Testis (tissue), 3 donors: Measurements from ENCODE around the gene IGSF11. TPM values are rescaled to one million over a fixed set of nuclear protein-coding genes. Genes with fewer than 3 reads are reported as not detected.

Experiments used
- DNase-seq: peaks from one replicate; pipeline ENCODE4 v3.0.0-alpha.2; 2019
- H3K27ac ChIP-seq, 2 donors: fragments of 200-600 bp; sonication (generic); one replicate each; pipeline ENCODE4 v1.5.1; 2019
- H3K27me3 ChIP-seq: fragments of 200-600 bp; sonication (generic); one replicate; pipeline ENCODE4 v1.5.1; 2019
- H3K36me3 ChIP-seq: fragments of 200-600 bp; sonication (generic); one replicate; pipeline ENCODE4 v1.5.1; 2017; ENCODE audit warnings: low read depth; ENCODE audit errors: missing control alignments
- H3K4me1 ChIP-seq: fragments of 200-600 bp; sonication (generic); one replicate; pipeline ENCODE4 v1.5.1; 2019
- H3K4me3 ChIP-seq, 2 donors: fragments of 200-600 bp; sonication (generic); one replicate each; pipeline ENCODE4 v1.5.1; 2017 to 2019
- H3K9me3 ChIP-seq: fragments of 200-600 bp; sonication (generic); one replicate; pipeline ENCODE4 v1.5.1; 2017
- POLR2A ChIP-seq: fragments of 450-650 bp; IDR thresholded peaks from one replicate; pipeline ENCODE4 v1.6.1; 2017; ENCODE audit warnings: antibody characterized with exemption, mild to moderate bottlenecking, moderate library complexity
- WGBS, 2 donors: methylation state at CpG; one replicate each; pipeline ENCODE4 v1.1.5; 2018; 5-methylcytosine and 5-hydroxymethylcytosine counted together
- intact Hi-C: fragments of 100-400 bp; cut with DNase I; formaldehyde crosslinking; loops from one replicate; pipeline ENCODE4 v1.15.1; 2023; ENCODE audit warnings: low total_unique reads
- polyA plus RNA-seq: library from polyadenylated mRNA; stranded (reverse); fragments of 350-450 nt; fragmentation: Illumina TruSeq; extraction: RNeasy Lipid Tissue Mini Kit (QIAGEN cat#74804); gene quantifications from one replicate; pipeline ENCODE4 v1.2.3, GENCODE V29; 2014; ENCODE audit warnings: low read depth, low replicate concordance; ENCODE audit not compliant: insufficient read depth
- total RNA-seq, 2 donors: library from RNA; depleted of rRNA; stranded (reverse); fragments of >200 nt; gene quantifications; one replicate each; pipeline ENCODE4 v1.2.3, GENCODE V29; 2016
- TF ChIP-seq, protein P1 (sequence below), 3 experiments: fragments of 450-650 bp in 2 of 3; fragments of 200-600 bp in 1 of 3; sonication (generic) in 1 of 3; IDR thresholded peaks; one replicate each; pipeline ENCODE4 v1.5.1; 2016 to 2019; ENCODE audit warnings: antibody characterized with exemption in 3 of 3, mild to moderate bottlenecking in 2 of 3, moderate library complexity in 1 of 3

The IGSF11 gene
- total and polyA plus RNA-seq, 3 donors from 2014 or later: 80.0 to 105 (median 99.1) TPM

DNA sequence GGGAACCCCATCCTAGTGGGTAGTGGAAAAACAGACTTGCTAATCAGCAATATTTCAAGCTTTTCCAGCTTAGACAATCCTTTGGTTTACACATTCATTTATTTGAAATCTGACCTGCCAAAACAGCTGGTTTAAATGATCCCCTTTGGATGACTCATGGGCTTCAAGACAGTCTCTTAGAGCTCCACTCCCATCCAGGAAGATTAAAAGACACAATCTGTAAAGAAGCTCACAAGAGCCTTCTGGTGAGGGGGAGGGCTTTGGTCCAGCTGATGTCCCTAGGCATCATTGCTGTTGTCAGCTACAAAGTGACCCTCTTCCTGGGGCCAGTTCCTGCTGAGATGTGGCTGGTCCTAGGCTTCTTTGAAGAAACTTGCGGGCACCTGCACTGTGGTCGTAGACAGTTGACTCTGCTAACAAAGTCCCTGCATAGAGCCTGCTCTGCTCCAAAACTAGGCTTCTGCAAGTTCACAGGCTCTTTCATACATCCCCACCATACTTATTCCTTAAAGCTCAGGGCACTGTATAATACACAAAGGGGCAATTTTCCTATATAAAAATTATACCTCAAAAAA is 73.7 kb downstream of the IGSF11 start:
- Histone ChIP-seq H3K27me3 (no peaks in the 10 kb centered on the region), H3K36me3 (no peaks in the 10 kb centered on the region), H3K9me3 (no peaks in the 10 kb centered on the region), H3K27ac (no peak overlapping the region), H3K4me3 (no peak overlapping the region), H3K4me1 (no peaks in the 10 kb centered on the region)
- WGBS, 2 donors: 92 to 100% methylated on average over 2 of the region's 2 CpGs
- DNase-seq: no peak
- intact Hi-C loops: no loop called here
- no peak for TF ChIP-seq POLR2A
- TF ChIP-seq, protein P1, sequence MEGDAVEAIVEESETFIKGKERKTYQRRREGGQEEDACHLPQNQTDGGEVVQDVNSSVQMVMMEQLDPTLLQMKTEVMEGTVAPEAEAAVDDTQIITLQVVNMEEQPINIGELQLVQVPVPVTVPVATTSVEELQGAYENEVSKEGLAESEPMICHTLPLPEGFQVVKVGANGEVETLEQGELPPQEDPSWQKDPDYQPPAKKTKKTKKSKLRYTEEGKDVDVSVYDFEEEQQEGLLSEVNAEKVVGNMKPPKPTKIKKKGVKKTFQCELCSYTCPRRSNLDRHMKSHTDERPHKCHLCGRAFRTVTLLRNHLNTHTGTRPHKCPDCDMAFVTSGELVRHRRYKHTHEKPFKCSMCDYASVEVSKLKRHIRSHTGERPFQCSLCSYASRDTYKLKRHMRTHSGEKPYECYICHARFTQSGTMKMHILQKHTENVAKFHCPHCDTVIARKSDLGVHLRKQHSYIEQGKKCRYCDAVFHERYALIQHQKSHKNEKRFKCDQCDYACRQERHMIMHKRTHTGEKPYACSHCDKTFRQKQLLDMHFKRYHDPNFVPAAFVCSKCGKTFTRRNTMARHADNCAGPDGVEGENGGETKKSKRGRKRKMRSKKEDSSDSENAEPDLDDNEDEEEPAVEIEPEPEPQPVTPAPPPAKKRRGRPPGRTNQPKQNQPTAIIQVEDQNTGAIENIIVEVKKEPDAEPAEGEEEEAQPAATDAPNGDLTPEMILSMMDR (IDR thresholded peaks at IDR 0.05): no peak

DNA sequence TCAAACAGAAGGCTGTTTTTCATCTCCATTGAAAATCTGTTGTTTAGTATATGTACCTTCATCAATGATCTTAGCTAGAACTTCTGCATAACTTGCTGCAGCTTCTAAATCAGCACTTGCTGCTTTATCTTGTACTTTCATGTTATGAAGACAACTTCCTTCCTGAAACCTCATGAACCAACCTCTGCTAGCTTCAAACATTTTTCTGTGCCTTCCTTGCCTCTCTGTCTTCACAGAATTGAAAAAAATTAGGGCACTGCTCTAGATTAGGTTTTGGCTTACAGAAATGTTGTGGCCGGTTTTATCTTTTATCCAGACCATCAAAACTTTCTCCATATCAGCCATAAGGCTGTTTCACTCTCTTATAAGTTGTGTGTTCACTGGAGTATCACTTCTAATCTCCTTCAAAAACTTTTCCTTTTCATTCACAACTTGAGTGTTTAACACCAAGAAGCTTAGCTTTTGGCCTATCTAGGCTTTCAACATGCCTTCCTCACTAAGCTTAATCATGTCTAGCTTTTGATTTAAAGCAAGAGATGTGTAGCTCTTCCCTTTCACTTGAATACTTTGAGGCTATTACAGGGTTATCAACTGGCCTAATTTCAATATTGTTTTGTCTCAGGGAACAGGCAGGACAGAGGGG is 78.6 kb downstream of the IGSF11 start:
- no peak for DNase-seq
- intact Hi-C loops: no loop called here
- Histone ChIP-seq H3K4me3 (no peak overlapping the region), H3K36me3 (no peaks in the 10 kb centered on the region), H3K9me3 (no peaks in the 10 kb centered on the region), H3K27me3 (no peaks in the 10 kb centered on the region), H3K4me1 (no peaks in the 10 kb centered on the region), H3K27ac (no peak overlapping the region)
- TF ChIP-seq, protein P1 (IDR thresholded peaks at IDR 0.05): no peak
- TF ChIP-seq POLR2A: no peak
- WGBS, 2 donors: 66 to 89% methylated on average over 1 of the region's 1 CpG

DNA sequence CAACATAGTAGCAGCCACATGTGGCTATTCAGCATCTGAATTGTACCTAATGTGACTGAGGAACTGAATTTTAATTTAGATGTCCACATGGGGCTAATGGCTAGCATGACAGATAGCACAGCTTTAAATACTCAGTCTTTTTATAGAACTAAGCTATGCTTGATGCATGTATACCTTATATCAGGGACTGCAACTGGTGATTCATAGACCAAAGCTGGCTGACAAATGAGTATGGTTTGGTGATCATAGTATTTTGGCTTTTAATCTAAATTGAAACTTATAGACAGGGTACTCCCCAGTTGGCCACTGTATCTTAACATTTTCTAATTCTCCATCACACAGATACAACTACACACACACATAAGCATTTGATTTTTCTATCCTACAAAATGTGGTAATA is 83.6 kb downstream of the IGSF11 start:
- no peak for TF ChIP-seq POLR2A
- TF ChIP-seq, protein P1 (IDR thresholded peaks at IDR 0.05): no peak
- DNase-seq: no peak
- Histone ChIP-seq H3K4me3 (no peak overlapping the region), H3K36me3 (no peaks in the 10 kb centered on the region), H3K9me3 (no peaks in the 10 kb centered on the region), H3K27me3 (no peaks in the 10 kb centered on the region), H3K4me1 (no peaks in the 10 kb centered on the region), H3K27ac (no peak overlapping the region)
- intact Hi-C loops: no loop called here

DNA sequence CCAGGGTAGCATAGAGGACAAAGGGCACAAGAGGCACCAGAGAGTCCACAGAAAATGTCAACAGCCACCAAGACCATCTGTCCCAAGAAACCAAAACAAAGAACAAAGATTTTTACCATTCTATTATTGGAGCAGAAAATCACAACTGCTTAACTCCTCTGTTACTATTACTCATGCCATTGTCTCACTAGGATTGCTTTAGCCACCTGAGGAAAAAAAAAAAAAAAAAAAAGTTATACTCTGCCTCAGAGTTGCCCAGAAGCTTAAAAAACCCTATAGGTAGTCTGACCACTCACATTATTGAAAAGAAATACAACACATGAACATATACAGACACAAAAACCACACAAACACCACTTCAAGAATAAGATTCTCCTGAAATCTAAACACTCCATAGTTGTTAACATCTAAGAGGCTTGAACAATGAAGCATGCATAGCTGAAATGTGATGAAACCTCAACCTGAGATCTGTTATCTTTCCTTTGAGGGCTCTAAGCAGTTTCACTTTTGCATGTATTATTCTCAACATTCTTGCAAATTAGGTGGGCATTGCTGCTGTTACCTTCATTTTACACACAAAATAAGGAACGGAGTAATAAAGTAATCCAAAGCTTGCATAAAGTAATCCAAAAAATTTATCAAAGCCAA is 85.4 kb downstream of the IGSF11 start:
- H3K27me3 ChIP-seq: no peaks in the 10 kb centered on the region
- DNase-seq: no peak
- H3K9me3 ChIP-seq: no peaks in the 10 kb centered on the region
- TF ChIP-seq, protein P1 (IDR thresholded peaks at IDR 0.05): no peak
- TF ChIP-seq POLR2A: no peak
- no peaks in the 10 kb centered on the region for H3K36me3 ChIP-seq
- WGBS, 2 donors: 83 to 90% methylated on average over 1 of the region's 1 CpG
- no peak overlapping the region for H3K27ac ChIP-seq
- intact Hi-C loops: no loop called here
- H3K4me3 ChIP-seq: no peak overlapping the region
- no peaks in the 10 kb centered on the region for H3K4me1 ChIP-seq
